Measurements from ENCODE around the gene POLR1A.

DNA sequence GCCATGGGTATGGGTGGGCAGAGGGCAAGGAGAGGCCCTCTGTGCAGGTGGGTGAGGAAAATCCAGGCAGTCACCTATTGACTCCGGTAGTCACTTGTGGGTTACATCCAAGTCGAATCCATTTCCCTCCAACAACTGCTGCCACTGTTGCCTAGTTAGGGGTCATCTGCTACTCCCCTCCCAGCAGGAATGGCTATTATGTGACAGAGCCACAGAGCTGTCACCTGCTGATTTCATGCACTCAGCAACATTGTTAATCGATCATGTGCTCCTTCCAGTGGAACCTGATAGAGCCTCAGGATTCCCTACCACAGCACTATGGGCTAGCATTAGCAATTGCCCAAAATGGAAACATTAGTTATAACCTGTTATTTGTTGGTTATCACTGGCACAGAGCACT lies 31.4 kb downstream of the POLR1A start:
- TF ChIP-seq ZNF433 (tag by site-specific recombination; IDR thresholded peaks at IDR 0.05; ENCODE audit: low read depth) (no peak), MZF1 (tag by site-specific recombination; IDR thresholded peaks at IDR 0.05; ENCODE audit: borderline replicate concordance) (no peak), ZNF24 (tag by site-specific recombination; IDR thresholded peaks at IDR 0.05) (no peak), GLI4 (tag by site-specific recombination; IDR thresholded peaks at IDR 0.05) (no peak), ZNF223 (tag by site-specific recombination; IDR thresholded peaks at IDR 0.05) (no peak), ZNF184 (tag by site-specific recombination; IDR thresholded peaks at IDR 0.05) (no peak), ZNF768 (tag by site-specific recombination; IDR thresholded peaks at IDR 0.05) (no peak)
- TF ChIP-seq, protein P1, sequence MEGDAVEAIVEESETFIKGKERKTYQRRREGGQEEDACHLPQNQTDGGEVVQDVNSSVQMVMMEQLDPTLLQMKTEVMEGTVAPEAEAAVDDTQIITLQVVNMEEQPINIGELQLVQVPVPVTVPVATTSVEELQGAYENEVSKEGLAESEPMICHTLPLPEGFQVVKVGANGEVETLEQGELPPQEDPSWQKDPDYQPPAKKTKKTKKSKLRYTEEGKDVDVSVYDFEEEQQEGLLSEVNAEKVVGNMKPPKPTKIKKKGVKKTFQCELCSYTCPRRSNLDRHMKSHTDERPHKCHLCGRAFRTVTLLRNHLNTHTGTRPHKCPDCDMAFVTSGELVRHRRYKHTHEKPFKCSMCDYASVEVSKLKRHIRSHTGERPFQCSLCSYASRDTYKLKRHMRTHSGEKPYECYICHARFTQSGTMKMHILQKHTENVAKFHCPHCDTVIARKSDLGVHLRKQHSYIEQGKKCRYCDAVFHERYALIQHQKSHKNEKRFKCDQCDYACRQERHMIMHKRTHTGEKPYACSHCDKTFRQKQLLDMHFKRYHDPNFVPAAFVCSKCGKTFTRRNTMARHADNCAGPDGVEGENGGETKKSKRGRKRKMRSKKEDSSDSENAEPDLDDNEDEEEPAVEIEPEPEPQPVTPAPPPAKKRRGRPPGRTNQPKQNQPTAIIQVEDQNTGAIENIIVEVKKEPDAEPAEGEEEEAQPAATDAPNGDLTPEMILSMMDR (tag by site-specific recombination; IDR thresholded peaks at IDR 0.05) = no peak
- TF ChIP-seq, protein P2, sequence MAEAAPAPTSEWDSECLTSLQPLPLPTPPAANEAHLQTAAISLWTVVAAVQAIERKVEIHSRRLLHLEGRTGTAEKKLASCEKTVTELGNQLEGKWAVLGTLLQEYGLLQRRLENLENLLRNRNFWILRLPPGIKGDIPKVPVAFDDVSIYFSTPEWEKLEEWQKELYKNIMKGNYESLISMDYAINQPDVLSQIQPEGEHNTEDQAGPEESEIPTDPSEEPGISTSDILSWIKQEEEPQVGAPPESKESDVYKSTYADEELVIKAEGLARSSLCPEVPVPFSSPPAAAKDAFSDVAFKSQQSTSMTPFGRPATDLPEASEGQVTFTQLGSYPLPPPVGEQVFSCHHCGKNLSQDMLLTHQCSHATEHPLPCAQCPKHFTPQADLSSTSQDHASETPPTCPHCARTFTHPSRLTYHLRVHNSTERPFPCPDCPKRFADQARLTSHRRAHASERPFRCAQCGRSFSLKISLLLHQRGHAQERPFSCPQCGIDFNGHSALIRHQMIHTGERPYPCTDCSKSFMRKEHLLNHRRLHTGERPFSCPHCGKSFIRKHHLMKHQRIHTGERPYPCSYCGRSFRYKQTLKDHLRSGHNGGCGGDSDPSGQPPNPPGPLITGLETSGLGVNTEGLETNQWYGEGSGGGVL (tag by site-specific recombination; IDR thresholded peaks at IDR 0.05) = no peak
